Right lobe of liver (tissue), 4 donors: ENCODE measurements around the gene ERGIC2.

ENCODE experiments used
- CTCF ChIP-seq, 4 donors: fragments of 200-600 bp in 3 of 4; fragments of 450-650 bp in 1 of 4; IDR thresholded peaks; one replicate each; pipeline versions ENCODE4 v1.5.1 to v1.8.0; 2016 to 2022; ENCODE audit warnings: antibody characterized with exemption in 4 of 4, mild to moderate bottlenecking in 2 of 4
- POLR2A ChIP-seq: fragments of 450-650 bp; IDR thresholded peaks from one replicate; pipeline ENCODE4 v1.6.1; 2017; ENCODE audit warnings: antibody characterized with exemption, mild to moderate bottlenecking
- donor health status: DM: no; HTN: no; CAD: no.
- donor health status: DM: no; HTN: no; CAD: no.
- donor health status: DM: no; HTN: yes; CAD: no.

- TF ChIP-seq CTCF (IDR thresholded peaks at IDR 0.05) = no peak
- no peak for TF ChIP-seq POLR2A
Observed at GRCh38 chr12:29314416-29314815, 66.6 kb downstream of the ERGIC2 start.
